Caco-2 (cell line): Measurements from ENCODE around the gene HTRA2. TPM values are rescaled to one million over a fixed set of nuclear protein-coding genes. Genes with fewer than 3 reads are reported as not detected.
A peak's percentile ranks its signal among the peaks of the same experiment; 100 is the strongest.

Source experiments
- BruUV-seq: library from RNA; stranded (reverse); fragments of 400-500 nt; replicated peaks from 2 replicates; lab custom pipeline; 2021; lab: Mats Ljungman, UMichigan
- CTCF ChIA-PET: fragments of 300-600 bp; sonication (Branson Sonifier 250); formaldehyde crosslinking; loops from one replicate; lab custom pipeline; 2022; ENCODE audit warnings: antibody characterized with exemption; lab: Charles Lee
- POLR2A ChIA-PET: fragments of 300-600 bp; sonication (Branson Sonifier 250); formaldehyde crosslinking; loops from one replicate; lab custom pipeline; 2022; ENCODE audit warnings: antibody characterized with exemption; lab: Charles Lee
- DNase-seq, 2 experiments: peaks; one replicate each; pipeline versions ENCODE4 v3.0.0 to v3.0.0-alpha.2; 2020 to 2022
- H3K27me3 ChIP-seq: replicated peaks from 2 replicates; pipeline ENCODE4 v1.6.0; 2011; ENCODE audit warnings: low read length; ENCODE audit not compliant: control insufficient read depth, insufficient read depth
- H3K36me3 ChIP-seq: 2 replicates; pipeline ENCODE4 v1.5.1; 2011; ENCODE audit warnings: low read length; ENCODE audit not compliant: control insufficient read depth, insufficient read depth
- H3K4me1 ChIP-seq: fragments of 250-450 bp; sonication (Bioruptor Pico); 2 replicates; pipeline ENCODE4 v1.5.1; 2020; ENCODE audit warnings: mild to moderate bottlenecking
- H3K4me3 ChIP-seq: 2 replicates; pipeline ENCODE4 v1.5.1; 2011; ENCODE audit warnings: low read depth, mild to moderate bottlenecking, control low read depth, low read length
- H3K9me3 ChIP-seq: fragments of 250-450 bp; sonication (Bioruptor Pico); 2 replicates; pipeline ENCODE4 v1.5.1; 2020; ENCODE audit warnings: mild to moderate bottlenecking, moderate library complexity
- H3K27ac Mint-ChIP-seq: one replicate; pipeline ENCODE4 v1.8.0; 2022; ENCODE audit warnings: mixed read lengths; ENCODE audit not compliant: unreplicated experiment
- H3K27me3 Mint-ChIP-seq: one replicate; pipeline ENCODE4 v1.8.0; 2022; ENCODE audit warnings: mixed read lengths; ENCODE audit not compliant: insufficient read depth, unreplicated experiment
- H3K36me3 Mint-ChIP-seq: one replicate; pipeline ENCODE4 v1.8.0; 2022; ENCODE audit warnings: mild to moderate bottlenecking, mixed read lengths; ENCODE audit not compliant: insufficient read depth, unreplicated experiment
- H3K4me1 Mint-ChIP-seq: one replicate; pipeline ENCODE4 v1.8.0; 2022; ENCODE audit warnings: low read depth, mixed read lengths; ENCODE audit not compliant: unreplicated experiment
- H3K4me3 Mint-ChIP-seq: one replicate; pipeline ENCODE4 v1.8.0; 2022; ENCODE audit warnings: mild to moderate bottlenecking, moderate library complexity, mixed read lengths; ENCODE audit not compliant: unreplicated experiment
- H3K9me3 Mint-ChIP-seq: one replicate; pipeline ENCODE4 v1.8.0; 2022; ENCODE audit warnings: mixed read lengths; ENCODE audit not compliant: unreplicated experiment
- CTCF ChIP-seq, 2 experiments: fragments of 200-600 bp in 1 of 2; IDR thresholded peaks; 1 replicate in 1 of 2; 2 replicates in 1 of 2; pipeline versions ENCODE4 v1.5.1 to v1.8.0; 2011 to 2022; ENCODE audit warnings: antibody characterized with exemption in 1 of 2, control low read depth in 1 of 2, inconsistent platforms in 1 of 2, low read depth in 1 of 2, low read length in 1 of 2, mild to moderate bottlenecking in 1 of 2, moderate library complexity in 1 of 2; ENCODE audit not compliant: insufficient read depth in 1 of 2, severe bottlenecking in 1 of 2, unreplicated experiment in 1 of 2
- intact Hi-C: fragments of 100-400 bp; cut with micrococcal nuclease; formaldehyde crosslinking; loops from one replicate; pipeline ENCODE4 v1.10.0; 2022; ENCODE audit not compliant: unreplicated experiment
- total RNA-seq: library from RNA; stranded (reverse); gene quantifications from 2 replicates; pipeline ENCODE4 v1.2.3, GENCODE V29; 2022

The HTRA2 gene
- total RNA-seq, 1 experiment from 2014 or later = 27.3 TPM

- intact Hi-C loops = no loop called here
- peaks cover 5% of the 10 kb centered on the region for H3K36me3 ChIP-seq
- TF ChIP-seq CTCF (IDR thresholded peaks at IDR 0.05; ENCODE audit: insufficient read depth in 1 of 2, low read depth in 1 of 2, low read length in 1 of 2, severe bottlenecking in 1 of 2, unreplicated experiment in 1 of 2) = no peak
- H3K4me1 ChIP-seq = peaks cover 6% of the 10 kb centered on the region
- Mint-ChIP-seq H3K4me3 (peak overlapping the region; percentile 99), H3K27ac (no peak overlapping the region), H3K9me3 (no peaks in the 10 kb centered on the region), H3K27me3 (no peaks in the 10 kb centered on the region), H3K36me3 (peaks cover 39% of the 10 kb centered on the region), H3K4me1 (peaks cover 18% of the 10 kb centered on the region)
- H3K9me3 ChIP-seq = no peaks in the 10 kb centered on the region
- no peak overlapping the region for H3K4me3 ChIP-seq
- no TSS peak for BruUV-seq
- POLR2A ChIA-PET = no interaction called here
- DNase-seq = no peak
- CTCF ChIA-PET = interaction anchor here (0.5 to 1.4 kb wide), 9 partner anchors 19 to 196 kb away, joined by 3 to 8 read pairs (median 5); partner anchors contain the start of genes CCDC142, MOGS, MRPL53 and TTC31
- H3K27me3 ChIP-seq = no peaks in the 10 kb centered on the region
Observed at GRCh38 chr2:74531666-74532065, 1.9 kb downstream of the HTRA2 start.

GRCh38 chr2:74532222-74532621, 2.5 kb downstream of the HTRA2 start:
- peaks cover 34% of the 10 kb centered on the region for H3K36me3 Mint-ChIP-seq
- Histone ChIP-seq H3K9me3 (no peaks in the 10 kb centered on the region), H3K4me1 (peaks cover 6% of the 10 kb centered on the region), H3K36me3 (peaks cover 1% of the 10 kb centered on the region), H3K27me3 (no peaks in the 10 kb centered on the region), H3K4me3 (no peak overlapping the region)
- no TSS peak for BruUV-seq
- intact Hi-C loops = no loop called here
- H3K27me3 Mint-ChIP-seq = no peaks in the 10 kb centered on the region
- ChIA-PET CTCF (interaction anchor here (0.5 to 1.4 kb wide), 9 partner anchors 20 to 197 kb away, joined by 3 to 8 read pairs (median 5); partner anchors contain the start of genes CCDC142, MOGS, MRPL53 and TTC31), POLR2A (no interaction called here)
- peaks cover 18% of the 10 kb centered on the region for H3K4me1 Mint-ChIP-seq
- H3K4me3 Mint-ChIP-seq = peak overlapping the region; percentile 99
- no peak overlapping the region for H3K27ac Mint-ChIP-seq
- peak; percentile 8 to 16 for TF ChIP-seq CTCF (IDR thresholded peaks at IDR 0.05; ENCODE audit: insufficient read depth in 1 of 2, low read depth in 1 of 2, low read length in 1 of 2, severe bottlenecking in 1 of 2, unreplicated experiment in 1 of 2)
- peak in 1 of 2 experiments; percentile 33 for DNase-seq
- H3K9me3 Mint-ChIP-seq = no peaks in the 10 kb centered on the region

GRCh38 chr2:74533464-74533863, 3.7 kb downstream of the HTRA2 start:
- Histone ChIP-seq H3K27me3 (no peaks in the 10 kb centered on the region), H3K9me3 (no peaks in the 10 kb centered on the region), H3K36me3 (no peaks in the 10 kb centered on the region), H3K4me3 (no peak overlapping the region), H3K4me1 (peaks cover under 1% of the 10 kb centered on the region)
- no peak overlapping the region for H3K4me3 Mint-ChIP-seq
- BruUV-seq = no TSS peak
- H3K27ac Mint-ChIP-seq = no peak overlapping the region
- no peaks in the 10 kb centered on the region for H3K27me3 Mint-ChIP-seq
- H3K36me3 Mint-ChIP-seq = peaks cover 21% of the 10 kb centered on the region
- no peaks in the 10 kb centered on the region for H3K9me3 Mint-ChIP-seq
- intact Hi-C loops = no loop called here
- DNase-seq = no peak
- TF ChIP-seq CTCF (IDR thresholded peaks at IDR 0.05; ENCODE audit: insufficient read depth in 1 of 2, low read depth in 1 of 2, low read length in 1 of 2, severe bottlenecking in 1 of 2, unreplicated experiment in 1 of 2) = no peak
- CTCF ChIA-PET = no interaction called here
- POLR2A ChIA-PET = interaction anchor here (0.6 kb wide), 1 partner anchor 54 kb away, joined by 4 read pairs; no protein-coding TSS in a partner anchor
- H3K4me1 Mint-ChIP-seq = peaks cover 14% of the 10 kb centered on the region
